Erythroblast (primary cell): ENCODE data around the gene PDE10A.

ENCODE experiments used
- GATA1 ChIP-seq: IDR thresholded peaks from 2 replicates; pipeline ENCODE4 v1.6.1; 2011; ENCODE audit warnings: low read depth, mild to moderate bottlenecking, control low read depth, low read length, moderate library complexity
- POLR2A ChIP-seq: IDR thresholded peaks from 2 replicates; pipeline ENCODE4 v1.6.1; 2011; ENCODE audit warnings: mild to moderate bottlenecking, low read length

DNA sequence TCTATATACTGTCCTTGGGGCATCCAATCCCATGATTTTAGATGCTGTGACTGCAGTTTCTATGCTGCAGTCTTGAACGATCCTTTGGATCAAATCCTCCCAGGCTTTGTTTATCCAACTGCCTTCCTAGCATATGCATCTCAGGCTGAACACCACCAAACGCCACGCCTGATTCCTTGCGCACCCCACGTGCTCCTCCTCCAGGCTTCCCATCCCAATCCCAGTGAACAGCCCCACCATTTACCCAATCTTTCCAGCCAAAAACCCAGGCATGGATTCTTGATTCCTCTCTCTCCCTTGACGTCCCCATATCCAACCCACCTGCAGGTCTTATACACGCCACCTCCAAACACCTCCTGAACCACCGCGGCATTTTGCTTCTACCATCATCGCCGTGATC, 7.8 kb downstream of the PDE10A start:
- TF ChIP-seq POLR2A = no peak
- TF ChIP-seq GATA1 = no peak
